Tibial artery (tissue), 4 donors: ENCODE measurements around the gene CAMK2G.

ENCODE experiments used
- DNase-seq, 2 donors: peaks; one replicate each; pipeline ENCODE4 v3.0.0-alpha.2; 2019
- H3K27ac ChIP-seq, 2 donors: fragments of 200-600 bp; sonication (generic) in 1 of 2; 1 replicate in 1 of 2; 2 replicates in 1 of 2; pipeline ENCODE4 v1.5.1; 2018 to 2019; ENCODE audit warnings: mild to moderate bottlenecking in 1 of 2
- H3K27me3 ChIP-seq, 2 donors: fragments of 200-600 bp; sonication (generic) in 1 of 2; one replicate each; pipeline versions ENCODE4 v1.5.1 to v1.6.0; 2016 to 2019
- H3K36me3 ChIP-seq, 3 donors: fragments of 200-600 bp; sonication (generic) in 2 of 3; one replicate each; pipeline ENCODE4 v1.5.1; 2016 to 2019; ENCODE audit warnings: mild to moderate bottlenecking in 2 of 3
- H3K4me1 ChIP-seq, 4 donors: fragments of 200-600 bp; sonication (generic) in 2 of 4; 1 replicate in 3 of 4; 2 replicates in 1 of 4; pipeline ENCODE4 v1.5.1; 2016 to 2019
- H3K4me3 ChIP-seq, 2 donors: fragments of 200-600 bp; sonication (generic) in 1 of 2; 1 replicate in 1 of 2; 2 replicates in 1 of 2; pipeline ENCODE4 v1.5.1; 2018 to 2019; ENCODE audit warnings: mild to moderate bottlenecking in 2 of 2
- H3K9me3 ChIP-seq, 3 donors: fragments of 200-600 bp; sonication (generic) in 1 of 3; one replicate each; pipeline ENCODE4 v1.5.1; 2016 to 2019
- intact Hi-C: fragments of 100-400 bp; cut with DNase I; formaldehyde crosslinking; loops from one replicate; pipeline ENCODE4 v1.15.0; 2023; ENCODE audit warnings: low total_unique reads
- TF ChIP-seq, protein P1 (sequence below), 2 experiments: fragments of 200-600 bp in 1 of 2; fragments of 450-650 bp in 1 of 2; IDR thresholded peaks; one replicate each; pipeline ENCODE4 v1.5.1; 2017 to 2019; ENCODE audit warnings: antibody characterized with exemption in 2 of 2, mild to moderate bottlenecking in 1 of 2, moderate library complexity in 1 of 2

The CAMK2G gene

DNA sequence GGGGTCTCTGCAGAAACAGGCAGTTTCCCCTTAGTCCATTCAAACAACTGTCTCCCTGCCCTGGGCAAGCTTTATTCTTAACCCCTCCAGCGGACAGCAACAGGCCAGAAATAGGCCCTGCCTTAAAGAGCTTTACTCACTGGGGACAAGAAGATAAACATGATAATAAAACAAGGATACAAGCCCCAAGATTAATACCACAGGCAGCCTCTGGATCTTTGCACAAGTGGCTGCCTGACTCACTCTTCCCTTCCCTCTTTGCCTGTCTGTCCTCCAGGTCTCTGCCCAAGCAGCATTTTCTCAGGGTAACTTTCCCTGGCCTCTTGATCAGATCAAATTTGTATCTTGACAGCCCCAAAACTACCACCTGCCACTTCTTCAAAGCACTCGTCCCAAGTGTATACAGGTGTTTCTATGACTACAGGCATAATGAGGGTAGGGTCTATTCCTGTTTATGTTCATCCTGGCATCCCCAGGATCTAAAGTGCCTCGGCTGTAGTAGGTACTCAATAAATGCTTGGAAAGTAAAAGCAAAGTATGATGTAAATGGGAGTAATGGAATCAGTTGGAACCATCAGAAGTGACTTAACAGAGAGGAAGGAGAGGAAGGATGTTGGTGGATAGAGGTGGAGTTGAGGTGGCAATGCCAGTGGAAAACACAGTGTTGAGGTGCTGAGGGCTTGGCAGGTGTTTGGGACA is 7.0 kb upstream of the CAMK2G start:
- DNase-seq: no peak
- Histone ChIP-seq H3K27ac (no peak overlapping the region), H3K36me3 (no peaks in the 10 kb centered on the region), H3K9me3 (no peaks in the 10 kb centered on the region), H3K4me1 (peaks cover 0 to 20% (median 14%) of the 10 kb centered on the region in 4 donors), H3K27me3 (no peaks in the 10 kb centered on the region), H3K4me3 (no peak overlapping the region)
- TF ChIP-seq, protein P1, sequence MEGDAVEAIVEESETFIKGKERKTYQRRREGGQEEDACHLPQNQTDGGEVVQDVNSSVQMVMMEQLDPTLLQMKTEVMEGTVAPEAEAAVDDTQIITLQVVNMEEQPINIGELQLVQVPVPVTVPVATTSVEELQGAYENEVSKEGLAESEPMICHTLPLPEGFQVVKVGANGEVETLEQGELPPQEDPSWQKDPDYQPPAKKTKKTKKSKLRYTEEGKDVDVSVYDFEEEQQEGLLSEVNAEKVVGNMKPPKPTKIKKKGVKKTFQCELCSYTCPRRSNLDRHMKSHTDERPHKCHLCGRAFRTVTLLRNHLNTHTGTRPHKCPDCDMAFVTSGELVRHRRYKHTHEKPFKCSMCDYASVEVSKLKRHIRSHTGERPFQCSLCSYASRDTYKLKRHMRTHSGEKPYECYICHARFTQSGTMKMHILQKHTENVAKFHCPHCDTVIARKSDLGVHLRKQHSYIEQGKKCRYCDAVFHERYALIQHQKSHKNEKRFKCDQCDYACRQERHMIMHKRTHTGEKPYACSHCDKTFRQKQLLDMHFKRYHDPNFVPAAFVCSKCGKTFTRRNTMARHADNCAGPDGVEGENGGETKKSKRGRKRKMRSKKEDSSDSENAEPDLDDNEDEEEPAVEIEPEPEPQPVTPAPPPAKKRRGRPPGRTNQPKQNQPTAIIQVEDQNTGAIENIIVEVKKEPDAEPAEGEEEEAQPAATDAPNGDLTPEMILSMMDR (IDR thresholded peaks at IDR 0.05): no peak
- intact Hi-C loops: loop anchor here (10.0 kb wide), 1 partner anchor 203 kb away; no protein-coding TSS in a partner anchor

DNA sequence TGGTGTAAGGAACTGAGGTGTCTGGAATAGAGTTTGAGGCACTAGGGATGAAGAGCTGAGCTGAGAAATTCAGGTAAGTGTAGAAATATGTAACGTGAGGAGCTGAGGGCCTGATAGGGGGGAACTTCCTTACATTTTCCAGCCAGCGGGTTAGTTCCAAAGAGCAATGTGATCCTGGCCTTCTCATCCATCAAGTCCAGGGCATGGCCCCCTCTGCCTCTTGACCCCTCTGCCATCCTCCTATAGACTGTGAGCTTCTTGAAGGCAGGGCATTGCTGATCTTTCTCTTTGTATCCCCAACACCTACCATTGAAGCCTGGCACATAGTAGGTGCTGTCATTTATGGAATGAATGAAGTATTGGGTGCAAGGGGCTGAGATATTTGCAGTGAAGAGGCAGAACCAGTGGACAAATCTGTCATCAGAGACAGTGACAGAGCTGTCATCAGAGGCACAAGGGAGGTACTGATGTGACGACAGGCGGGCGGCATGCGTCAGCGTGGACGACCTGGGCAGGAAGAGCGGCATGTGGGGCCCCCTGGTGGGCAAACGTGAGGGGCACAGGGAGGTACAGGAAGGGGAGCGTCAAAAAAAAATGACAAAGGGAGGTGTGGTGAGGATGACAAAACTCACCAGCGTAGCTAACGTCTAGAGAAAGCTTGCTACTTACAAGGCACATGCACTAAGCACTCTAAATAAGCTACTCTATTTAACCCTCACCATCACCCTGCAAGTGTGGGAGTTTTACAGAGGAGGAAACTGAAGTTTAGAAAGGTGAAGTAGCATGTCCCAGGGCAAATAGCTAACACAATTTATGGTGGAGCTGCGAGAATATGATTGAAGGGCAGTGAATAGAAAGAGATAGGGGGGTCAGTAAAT is 5.2 kb upstream of the CAMK2G start:
- Histone ChIP-seq H3K4me3 (no peak overlapping the region), H3K4me1 (peaks cover 0 to 32% (median 18%) of the 10 kb centered on the region in 4 donors), H3K9me3 (no peaks in the 10 kb centered on the region), H3K36me3 (no peaks in the 10 kb centered on the region), H3K27me3 (no peaks in the 10 kb centered on the region), H3K27ac (peak overlapping the region; percentile 50 to 88)
- intact Hi-C loops: loop anchor here (1.0 to 10.0 kb wide), 3 partner anchors 30 to 205 kb away; partner anchors contain the start of genes CHCHD1 and ZSWIM8
- peak; percentile 84 to 91 for DNase-seq
- TF ChIP-seq, protein P1 (IDR thresholded peaks at IDR 0.05): peak; percentile 93 to 99

DNA sequence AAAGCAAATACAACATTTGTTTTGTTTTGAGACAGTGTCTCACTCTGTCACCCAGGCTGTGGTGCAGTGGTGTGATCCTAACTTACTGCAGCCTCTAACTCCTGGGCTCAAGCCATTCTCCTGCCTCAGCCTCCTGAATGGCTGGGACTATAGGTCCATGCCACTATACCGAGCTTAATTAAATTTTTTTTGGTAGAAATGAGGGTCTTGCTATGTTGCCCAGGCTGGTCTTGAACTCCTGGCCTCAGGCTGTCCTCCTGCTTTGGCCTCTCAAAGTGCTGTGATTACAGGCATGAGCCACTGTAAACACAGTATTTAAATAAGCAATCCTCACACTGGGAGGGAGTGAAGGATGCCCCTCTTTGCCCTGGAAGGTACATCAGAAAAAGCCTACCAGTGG is 4.0 kb upstream of the CAMK2G start:
- intact Hi-C loops: loop anchor here (10.0 kb wide), 1 partner anchor 94 kb away; the partner anchor contains the start of genes CHCHD1 and ZSWIM8
- TF ChIP-seq, protein P1 (IDR thresholded peaks at IDR 0.05): no peak
- H3K4me3 ChIP-seq: no peak overlapping the region
- H3K4me1 ChIP-seq: peaks cover 0 to 32% (median 18%) of the 10 kb centered on the region in 4 donors
- peak overlapping the region in 1 of 2 donors; percentile 88 for H3K27ac ChIP-seq
- DNase-seq: no peak
- H3K27me3 ChIP-seq: no peaks in the 10 kb centered on the region
- H3K36me3 ChIP-seq: no peaks in the 10 kb centered on the region
- H3K9me3 ChIP-seq: no peaks in the 10 kb centered on the region

DNA sequence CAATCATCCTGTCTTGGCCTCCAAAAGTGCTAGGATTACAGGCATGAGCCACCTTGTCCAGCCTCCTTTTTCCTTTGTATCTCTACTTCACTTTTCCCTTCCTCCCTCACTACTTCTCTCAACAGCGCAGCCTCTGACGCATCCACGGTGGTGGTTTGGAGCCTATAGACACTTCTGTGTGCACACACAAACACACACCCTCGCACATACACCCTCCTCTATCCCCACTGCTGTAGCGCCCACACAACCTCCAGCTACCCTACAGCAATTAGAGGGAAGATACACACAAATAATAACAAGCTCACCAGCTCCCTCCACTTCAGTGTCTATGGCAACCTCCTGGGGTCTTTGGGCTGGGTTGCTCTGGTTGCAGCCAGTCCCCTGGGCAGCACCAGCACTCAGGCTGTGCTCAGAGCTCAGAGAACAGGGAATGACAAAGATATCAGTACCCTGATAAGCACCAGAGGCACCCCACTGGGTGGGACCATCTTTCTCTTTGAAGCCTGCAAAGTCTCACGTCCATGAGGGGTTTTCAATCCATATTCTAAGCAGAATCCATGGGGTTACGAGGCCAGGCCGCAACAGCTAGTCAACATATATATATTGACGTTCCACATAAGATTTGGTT is 3.3 kb upstream of the CAMK2G start:
- Histone ChIP-seq H3K27me3 (no peaks in the 10 kb centered on the region), H3K4me3 (no peak overlapping the region), H3K36me3 (no peaks in the 10 kb centered on the region), H3K4me1 (peaks cover 0 to 39% (median 23%) of the 10 kb centered on the region in 4 donors), H3K27ac (peak overlapping the region in 1 of 2 donors; percentile 88), H3K9me3 (no peaks in the 10 kb centered on the region)
- intact Hi-C loops: loop anchor here (10.0 kb wide), 1 partner anchor 93 kb away; the partner anchor contains the start of genes CHCHD1 and ZSWIM8
- no peak for DNase-seq
- TF ChIP-seq, protein P1 (IDR thresholded peaks at IDR 0.05): no peak

DNA sequence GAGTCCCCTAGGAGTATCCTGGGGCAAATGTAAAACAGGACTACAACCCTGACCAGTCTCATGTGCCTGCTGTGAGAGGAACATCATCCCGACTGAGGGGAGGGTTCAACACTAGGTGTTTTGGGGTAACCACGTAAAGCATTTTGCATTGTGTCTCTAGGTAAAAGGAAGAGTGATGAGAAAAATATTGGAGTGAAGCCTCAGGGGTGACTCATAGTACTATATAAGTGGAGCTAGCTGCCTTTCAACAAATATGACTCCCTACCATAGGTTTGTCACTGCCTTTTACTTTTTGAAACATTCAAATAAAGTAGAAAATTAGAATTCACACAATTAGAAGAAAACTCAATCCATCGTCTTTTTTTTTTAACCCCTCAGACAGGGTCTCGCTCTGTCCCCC is 2.6 kb upstream of the CAMK2G start:
- H3K27me3 ChIP-seq: no peaks in the 10 kb centered on the region
- peak overlapping the region; percentile 69 to 88 for H3K27ac ChIP-seq
- no peaks in the 10 kb centered on the region for H3K9me3 ChIP-seq
- TF ChIP-seq, protein P1 (IDR thresholded peaks at IDR 0.05): no peak
- intact Hi-C loops: loop anchor here (10.0 kb wide), 1 partner anchor 92 kb away; the partner anchor contains the start of genes CHCHD1 and ZSWIM8
- no peak for DNase-seq
- peaks cover 0 to 46% (median 30%) of the 10 kb centered on the region in 4 donors for H3K4me1 ChIP-seq
- H3K4me3 ChIP-seq: no peak overlapping the region
- peaks cover 0 to under 1% (median 0%) of the 10 kb centered on the region in 3 donors for H3K36me3 ChIP-seq
